ENCODE measurements around the gene POLD3. TPM values are rescaled to one million over a fixed set of nuclear protein-coding genes. Genes with fewer than 3 reads are reported as not detected.

POLD3 gene
- total and polyA plus RNA-seq, 2 of the 8 experiments (the other 6 are each of a cell fraction or from before 2014, with no cell fraction given) = 18.1 to 29.3 TPM

DNA sequence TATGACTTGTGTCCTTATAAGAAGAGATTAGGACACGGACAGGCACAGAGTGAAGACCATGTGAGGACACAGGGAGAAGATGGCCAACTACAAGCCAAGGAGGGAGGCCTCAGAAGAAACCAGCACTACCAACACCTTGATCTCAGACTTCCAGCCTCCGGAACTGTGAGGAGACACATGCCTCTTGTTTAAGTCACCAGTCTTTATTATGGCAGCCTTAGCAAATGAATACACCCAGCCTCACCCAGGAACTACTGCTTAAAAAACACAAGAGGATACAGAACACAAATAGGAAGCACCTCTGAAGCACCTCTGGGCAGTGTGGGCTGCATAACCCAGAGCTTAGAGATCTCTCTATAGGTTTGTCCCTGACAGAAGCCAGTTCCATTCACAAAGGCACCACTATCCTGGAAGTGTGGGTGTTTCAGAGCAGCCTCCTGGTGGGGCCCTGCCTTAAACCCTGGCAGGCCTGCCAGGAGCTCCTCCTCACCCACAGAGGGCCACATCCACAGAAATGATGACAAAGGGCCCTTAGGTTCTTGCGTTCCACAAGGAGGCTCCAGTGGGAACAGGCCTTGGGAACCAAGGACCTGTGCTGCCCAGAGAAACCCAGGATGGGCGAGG, 80.1 kb downstream of the POLD3 start:
- no peaks in the 10 kb centered on the region for H3K36me3 ChIP-seq (ENCODE audit: control insufficient read depth in 2 of 4, insufficient read depth in 4 of 4, low read length in 3 of 4)
- no peak overlapping the region for H3K56ac ChIP-seq (replicated peaks; ENCODE audit: insufficient read length, low read depth, low read length)
- H4K91ac ChIP-seq (replicated peaks; ENCODE audit: insufficient read length, low read length) = no peak overlapping the region
- H2BK15ac ChIP-seq (ENCODE audit: low read length) = no peak overlapping the region
- H3K4me3 ChIP-seq (ENCODE audit: extremely low read depth in 1 of 4, insufficient read depth in 2 of 4, low read depth in 3 of 4, low read length in 4 of 4) = no peak overlapping the region
- FAIRE-seq (no peak), DNase-seq (ENCODE audit: low read depth in 1 of 2, low spot score in 2 of 2) (no peak)
- H3K23me2 ChIP-seq (ENCODE audit: low read depth, low read length) = no peaks in the 10 kb centered on the region
- H3K79me2 ChIP-seq (ENCODE audit: control insufficient read depth in 1 of 2, insufficient read depth in 2 of 2, low read length in 2 of 2) = no peaks in the 10 kb centered on the region
- H3K9ac ChIP-seq (replicated peaks in 1 of 4; ENCODE audit: extremely low read depth in 1 of 4, low read depth in 3 of 4, low read length in 3 of 4) = no peak overlapping the region
- H2AK5ac ChIP-seq (ENCODE audit: low read depth, low read length) = no peak overlapping the region
- no peaks in the 10 kb centered on the region for H4K20me1 ChIP-seq (replicated peaks in 1 of 2; ENCODE audit: control insufficient read depth in 1 of 2, insufficient read depth in 2 of 2, low read length in 2 of 2)
- no peak overlapping the region for H3K14ac ChIP-seq (ENCODE audit: insufficient read length)
- no peak overlapping the region for H3K4ac ChIP-seq (replicated peaks; ENCODE audit: insufficient read length, low read depth, low read length)
- no peak overlapping the region for H2BK120ac ChIP-seq (replicated peaks; ENCODE audit: low read depth, low read length)
- H3K4me1 ChIP-seq (replicated peaks in 1 of 4; ENCODE audit: control insufficient read depth in 3 of 4, insufficient read depth in 4 of 4, low read length in 3 of 4) = no peaks in the 10 kb centered on the region
- no peak overlapping the region for H3K27ac ChIP-seq (ENCODE audit: low read depth, low read length)
- no peak overlapping the region for H3K4me2 ChIP-seq (ENCODE audit: insufficient read depth in 1 of 2, low read depth in 2 of 2, low read length in 2 of 2)
- H3K9me3 ChIP-seq (ENCODE audit: insufficient read depth in 2 of 2, low read depth in 1 of 2, low read length in 1 of 2) = 0 out of 4 replicates have a peak, but pooled peaks cover 0 to 2% of the 10 kb centered on the region in 2 experiments
- ChIA-PET CTCF (ENCODE audit: partially characterized antibody) (interaction anchor here (1.4 to 1.7 kb wide), 3 partner anchors 18 to 29 kb away, joined by 3 to 4 read pairs (median 4); no protein-coding TSS in a partner anchor), POLR2A (ENCODE audit: partially characterized antibody) (interaction anchor here (0.5 kb wide), 1 partner anchor 878 kb away, joined by 6 read pairs; no protein-coding TSS in a partner anchor)
- H2BK20ac ChIP-seq (ENCODE audit: low read length) = no peak overlapping the region
- no peak overlapping the region; the same call in 1 of the 2 replicates for H3K18ac ChIP-seq (ENCODE audit: extremely low read depth, low read length)
- H3K79me1 ChIP-seq (ENCODE audit: low read depth, low read length) = no peaks in the 10 kb centered on the region
- 81% methylated on average over 4 of the region's 4 CpGs; no CpG with 5 or more reads in 1 of the 2 experiments for WGBS, 2 experiments (ENCODE audit: extremely low coverage in 1 of 2, insufficient coverage in 1 of 2, insufficient read length in 1 of 2, insufficient replicate concordance in 2 of 2, low coverage in 1 of 2, low lambda C conversion rate in 2 of 2, missing lambda C conversion rate in 1 of 2)
- no peak overlapping the region for H2AFZ ChIP-seq (ENCODE audit: low read length)
- H2BK5ac ChIP-seq (ENCODE audit: low read depth, low read length) = no peak overlapping the region; the same call in 1 of the 2 replicates
- no peaks in the 10 kb centered on the region for H3K27me3 ChIP-seq (replicated peaks in 1 of 4; ENCODE audit: control insufficient read depth in 3 of 4, extremely low read depth in 1 of 4, insufficient read depth in 3 of 4, low read length in 3 of 4)
- H4K5ac ChIP-seq (ENCODE audit: insufficient read length, low read depth, low read length) = no peak overlapping the region
- no peak overlapping the region for H4K8ac ChIP-seq (ENCODE audit: extremely low read depth, insufficient read depth, low read length)
- H2BK12ac ChIP-seq (ENCODE audit: low read depth, low read length) = no peak overlapping the region
- no peak overlapping the region for H3K23ac ChIP-seq (ENCODE audit: insufficient read length)
- TF ChIP-seq, protein P1, sequence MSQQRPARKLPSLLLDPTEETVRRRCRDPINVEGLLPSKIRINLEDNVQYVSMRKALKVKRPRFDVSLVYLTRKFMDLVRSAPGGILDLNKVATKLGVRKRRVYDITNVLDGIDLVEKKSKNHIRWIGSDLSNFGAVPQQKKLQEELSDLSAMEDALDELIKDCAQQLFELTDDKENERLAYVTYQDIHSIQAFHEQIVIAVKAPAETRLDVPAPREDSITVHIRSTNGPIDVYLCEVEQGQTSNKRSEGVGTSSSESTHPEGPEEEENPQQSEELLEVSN (IDR thresholded peaks at IDR 0.05) = no peak
- no peak for TF ChIP-seq JUN (IDR thresholded peaks at IDR 0.05; ENCODE audit: low read depth, low read length)
